Measurements from ENCODE around the gene CAPN13. TPM values are rescaled to one million over a fixed set of nuclear protein-coding genes. Genes with fewer than 3 reads are reported as not detected.

The CAPN13 gene
- total RNA-seq, 1 experiment from 2014 or later = not detected

DNA sequence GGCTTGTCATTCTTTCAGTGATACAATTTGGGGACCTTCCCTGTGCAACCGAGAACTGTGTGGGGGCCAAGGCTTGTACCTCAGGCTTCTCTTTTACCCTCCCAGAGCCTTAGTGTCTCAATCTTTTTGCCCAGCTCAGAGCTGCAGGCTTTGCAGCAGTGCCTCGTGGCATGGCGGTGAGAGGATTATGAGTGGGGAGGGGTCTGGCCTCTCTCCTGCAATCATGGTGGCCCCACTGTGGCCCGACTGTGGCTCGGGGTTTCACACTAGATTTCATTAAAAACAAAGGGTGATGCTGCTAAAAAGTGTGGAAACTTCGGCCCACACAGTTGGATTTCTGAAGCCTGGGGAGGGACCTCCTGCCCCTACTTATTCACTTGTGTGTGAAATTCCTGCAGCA, 75.5 kb downstream of the CAPN13 start:
- H3K27me3 ChIP-seq (ENCODE audit: control insufficient read depth, insufficient read depth, low read length) = peaks cover 2% of the 10 kb centered on the region; the same call in 1 of the 2 replicates
- CTCF ChIA-PET = no interaction called here
- DNase-seq (ENCODE audit: low read depth, low spot score) (no peak), ATAC-seq (no peak)
- H3K27ac ChIP-seq (ENCODE audit: low read length) = no peak overlapping the region
- TF ChIP-seq POLR2AphosphoS5 (IDR thresholded peaks at IDR 0.05; ENCODE audit: low read depth, low read length) (no peak), TCF7L2 (IDR thresholded peaks at IDR 0.05; ENCODE audit: low read depth, low read length) (no peak), SIN3A (IDR thresholded peaks at IDR 0.05; ENCODE audit: borderline replicate concordance, insufficient read depth, low read depth, low read length) (no peak)
- TF ChIP-seq, protein P1, sequence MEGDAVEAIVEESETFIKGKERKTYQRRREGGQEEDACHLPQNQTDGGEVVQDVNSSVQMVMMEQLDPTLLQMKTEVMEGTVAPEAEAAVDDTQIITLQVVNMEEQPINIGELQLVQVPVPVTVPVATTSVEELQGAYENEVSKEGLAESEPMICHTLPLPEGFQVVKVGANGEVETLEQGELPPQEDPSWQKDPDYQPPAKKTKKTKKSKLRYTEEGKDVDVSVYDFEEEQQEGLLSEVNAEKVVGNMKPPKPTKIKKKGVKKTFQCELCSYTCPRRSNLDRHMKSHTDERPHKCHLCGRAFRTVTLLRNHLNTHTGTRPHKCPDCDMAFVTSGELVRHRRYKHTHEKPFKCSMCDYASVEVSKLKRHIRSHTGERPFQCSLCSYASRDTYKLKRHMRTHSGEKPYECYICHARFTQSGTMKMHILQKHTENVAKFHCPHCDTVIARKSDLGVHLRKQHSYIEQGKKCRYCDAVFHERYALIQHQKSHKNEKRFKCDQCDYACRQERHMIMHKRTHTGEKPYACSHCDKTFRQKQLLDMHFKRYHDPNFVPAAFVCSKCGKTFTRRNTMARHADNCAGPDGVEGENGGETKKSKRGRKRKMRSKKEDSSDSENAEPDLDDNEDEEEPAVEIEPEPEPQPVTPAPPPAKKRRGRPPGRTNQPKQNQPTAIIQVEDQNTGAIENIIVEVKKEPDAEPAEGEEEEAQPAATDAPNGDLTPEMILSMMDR (IDR thresholded peaks at IDR 0.05) = no peak
- TF ChIP-seq, protein P2, sequence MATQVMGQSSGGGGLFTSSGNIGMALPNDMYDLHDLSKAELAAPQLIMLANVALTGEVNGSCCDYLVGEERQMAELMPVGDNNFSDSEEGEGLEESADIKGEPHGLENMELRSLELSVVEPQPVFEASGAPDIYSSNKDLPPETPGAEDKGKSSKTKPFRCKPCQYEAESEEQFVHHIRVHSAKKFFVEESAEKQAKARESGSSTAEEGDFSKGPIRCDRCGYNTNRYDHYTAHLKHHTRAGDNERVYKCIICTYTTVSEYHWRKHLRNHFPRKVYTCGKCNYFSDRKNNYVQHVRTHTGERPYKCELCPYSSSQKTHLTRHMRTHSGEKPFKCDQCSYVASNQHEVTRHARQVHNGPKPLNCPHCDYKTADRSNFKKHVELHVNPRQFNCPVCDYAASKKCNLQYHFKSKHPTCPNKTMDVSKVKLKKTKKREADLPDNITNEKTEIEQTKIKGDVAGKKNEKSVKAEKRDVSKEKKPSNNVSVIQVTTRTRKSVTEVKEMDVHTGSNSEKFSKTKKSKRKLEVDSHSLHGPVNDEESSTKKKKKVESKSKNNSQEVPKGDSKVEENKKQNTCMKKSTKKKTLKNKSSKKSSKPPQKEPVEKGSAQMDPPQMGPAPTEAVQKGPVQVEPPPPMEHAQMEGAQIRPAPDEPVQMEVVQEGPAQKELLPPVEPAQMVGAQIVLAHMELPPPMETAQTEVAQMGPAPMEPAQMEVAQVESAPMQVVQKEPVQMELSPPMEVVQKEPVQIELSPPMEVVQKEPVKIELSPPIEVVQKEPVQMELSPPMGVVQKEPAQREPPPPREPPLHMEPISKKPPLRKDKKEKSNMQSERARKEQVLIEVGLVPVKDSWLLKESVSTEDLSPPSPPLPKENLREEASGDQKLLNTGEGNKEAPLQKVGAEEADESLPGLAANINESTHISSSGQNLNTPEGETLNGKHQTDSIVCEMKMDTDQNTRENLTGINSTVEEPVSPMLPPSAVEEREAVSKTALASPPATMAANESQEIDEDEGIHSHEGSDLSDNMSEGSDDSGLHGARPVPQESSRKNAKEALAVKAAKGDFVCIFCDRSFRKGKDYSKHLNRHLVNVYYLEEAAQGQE (IDR thresholded peaks at IDR 0.05; ENCODE audit: insufficient read depth in 1 of 2, low read depth in 2 of 2, low read length in 1 of 2) = no peak
- POLR2A ChIA-PET = no interaction called here
- intact Hi-C loops (cut with micrococcal nuclease; ENCODE audit: unreplicated experiment) = no loop called here
- in situ Hi-C loops (cut with HindIII; ENCODE audit: low pct_unique_long_range_greater_than_20kb, low sequenced_read_pairs) = no loop called here
- BruUV-seq (replicated peaks) = no TSS peak
- no peak overlapping the region for H3K4me3 ChIP-seq (ENCODE audit: low read depth in 2 of 2, low read length in 2 of 2)
- no peaks in the 10 kb centered on the region for H3K36me3 ChIP-seq (ENCODE audit: control insufficient read depth, insufficient read depth, low read length)
- H3K4me1 ChIP-seq (ENCODE audit: control insufficient read depth, insufficient read depth, low read length) = no peaks in the 10 kb centered on the region
- H3K9me3 ChIP-seq (ENCODE audit: control insufficient read depth, insufficient read depth, low read depth, low read length) = no peaks in the 10 kb centered on the region

DNA sequence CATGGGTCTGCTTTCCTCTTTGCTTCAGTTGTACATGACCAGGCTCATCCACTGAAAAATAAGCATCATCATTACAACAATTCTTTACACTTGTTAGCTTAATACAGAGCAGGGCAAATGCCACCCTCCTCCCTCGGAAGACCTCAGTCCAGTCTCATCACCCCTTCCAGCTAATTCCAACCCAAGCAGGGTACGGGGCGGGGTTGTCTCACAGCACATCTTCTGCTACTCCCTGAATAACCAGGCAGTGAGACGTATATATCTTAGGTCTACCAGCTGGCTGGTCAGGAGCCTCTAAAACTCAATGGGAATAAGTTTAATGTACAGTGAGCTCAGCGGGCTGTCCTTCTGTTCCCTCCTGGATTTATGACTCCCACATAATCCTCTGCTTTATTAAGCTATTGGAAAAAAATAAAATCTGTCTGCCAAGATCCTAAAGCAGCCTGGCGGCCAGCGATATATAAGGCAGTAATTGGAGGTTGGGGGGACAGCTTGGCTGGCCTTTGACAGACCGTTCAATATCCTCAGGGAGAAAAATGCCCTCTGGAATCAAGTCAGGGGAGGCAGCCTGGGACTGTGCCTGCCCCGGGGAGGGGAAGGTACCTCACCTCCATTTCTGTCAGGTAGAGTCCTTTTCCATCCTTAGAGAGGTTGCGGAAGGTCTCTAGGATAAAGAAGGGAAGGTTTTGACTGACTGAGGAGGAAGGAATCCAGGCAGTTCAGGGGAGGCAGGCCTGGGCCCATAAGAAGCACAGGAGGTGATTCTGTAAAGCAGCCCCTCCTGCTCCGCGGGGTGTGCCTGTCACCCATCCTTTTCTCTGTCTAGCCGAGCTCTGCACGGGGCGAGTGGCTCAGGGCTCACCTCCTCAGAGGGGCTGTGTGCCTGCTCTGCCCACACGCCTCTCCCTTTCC, 76.3 kb downstream of the CAPN13 start:
- BruUV-seq (replicated peaks) = no TSS peak
- Histone ChIP-seq H3K36me3 (ENCODE audit: control insufficient read depth, insufficient read depth, low read length) (no peaks in the 10 kb centered on the region), H3K4me3 (ENCODE audit: low read depth in 2 of 2, low read length in 2 of 2) (no peak overlapping the region), H3K9me3 (ENCODE audit: control insufficient read depth, insufficient read depth, low read depth, low read length) (no peaks in the 10 kb centered on the region), H3K4me1 (ENCODE audit: control insufficient read depth, insufficient read depth, low read length) (no peaks in the 10 kb centered on the region), H3K27me3 (ENCODE audit: control insufficient read depth, insufficient read depth, low read length) (peaks cover 2% of the 10 kb centered on the region), H3K27ac (ENCODE audit: low read length) (no peak overlapping the region)
- ChIA-PET POLR2A (no interaction called here), CTCF (interaction anchor here (0.8 kb wide), 1 partner anchor 20 kb away, joined by 3 read pairs; no protein-coding TSS in a partner anchor)
- ATAC-seq = no peak
- no peak for DNase-seq (ENCODE audit: low read depth, low spot score)
- intact Hi-C loops (cut with micrococcal nuclease; ENCODE audit: unreplicated experiment) (no loop called here), in situ Hi-C loops (cut with HindIII; ENCODE audit: low pct_unique_long_range_greater_than_20kb, low sequenced_read_pairs) (no loop called here)
- no peak for TF ChIP-seq SIN3A (IDR thresholded peaks at IDR 0.05; ENCODE audit: borderline replicate concordance, insufficient read depth, low read depth, low read length)
- TF ChIP-seq, protein P1 (IDR thresholded peaks at IDR 0.05) = no peak
- TF ChIP-seq, protein P2 (IDR thresholded peaks at IDR 0.05; ENCODE audit: insufficient read depth in 1 of 2, low read depth in 2 of 2, low read length in 1 of 2) = no peak
- TF ChIP-seq TCF7L2 (IDR thresholded peaks at IDR 0.05; ENCODE audit: low read depth, low read length) = no peak
